ENCODE results near the gene HSD17B12.

HSD17B12 gene

DNA sequence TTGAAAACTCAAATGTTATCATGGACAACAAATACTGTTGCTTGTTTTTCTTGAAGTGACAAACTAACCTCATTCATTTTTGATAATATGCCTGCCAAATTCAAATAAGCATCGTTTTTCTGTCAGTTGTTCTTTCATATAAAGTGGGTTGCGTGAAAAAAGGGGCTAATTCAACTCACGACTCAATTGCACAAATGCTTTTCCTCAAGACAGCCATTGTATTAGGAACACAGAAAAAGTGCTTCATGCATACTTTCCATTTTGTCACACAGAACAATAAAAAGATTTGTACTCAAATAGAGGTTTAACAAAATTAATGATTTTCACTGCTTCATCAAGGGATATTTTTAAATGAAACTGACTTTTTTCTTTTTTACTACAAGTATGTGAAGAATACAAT, 105.5 kb downstream of the HSD17B12 start:
- H3K27me3 ChIP-seq (ENCODE audit: insufficient read depth, low read length): no peaks in the 10 kb centered on the region
- H3K27ac ChIP-seq (ENCODE audit: low read depth, low read length): no peak overlapping the region
- H2BK5ac ChIP-seq (ENCODE audit: low read depth, low read length, poor library complexity): no peak overlapping the region
- H2AK5ac ChIP-seq (ENCODE audit: low read length): no peak overlapping the region
- no peak overlapping the region for H2AFZ ChIP-seq (ENCODE audit: insufficient read depth, low read length, poor library complexity)
- H4K8ac ChIP-seq (ENCODE audit: low read depth, low read length): no peak overlapping the region
- H3K4me1 ChIP-seq (ENCODE audit: control insufficient read depth in 1 of 2, insufficient read depth in 2 of 2, low read length in 2 of 2): no peaks in the 10 kb centered on the region
- H3K9me3 ChIP-seq (ENCODE audit: insufficient read depth, low read depth, low read length): no peaks in the 10 kb centered on the region
- DNase-seq: no peak
- no peak overlapping the region for H2BK12ac ChIP-seq (ENCODE audit: low read length)
- H3K14ac ChIP-seq (ENCODE audit: low read length): no peak overlapping the region
- no peak overlapping the region for H3K18ac ChIP-seq (ENCODE audit: low read length)
- no peak overlapping the region for H3K4ac ChIP-seq (ENCODE audit: low read depth, low read length)
- peaks cover 0 to 1% of the 10 kb centered on the region in 2 experiments for H3K36me3 ChIP-seq (ENCODE audit: control insufficient read depth in 1 of 2, insufficient read depth in 2 of 2, low read length in 2 of 2)
- no peaks in the 10 kb centered on the region for H3K79me1 ChIP-seq (ENCODE audit: low read length)
- H2BK120ac ChIP-seq (ENCODE audit: insufficient read depth, low read length, poor library complexity): no peak overlapping the region
- no peak overlapping the region for H4K91ac ChIP-seq (ENCODE audit: low read depth, low read length)
- H4K12ac ChIP-seq (ENCODE audit: low read depth, low read length): no peak overlapping the region
- H3K79me2 ChIP-seq (ENCODE audit: control insufficient read depth, insufficient read depth, low read length, poor library complexity): no peaks in the 10 kb centered on the region
- H3K4me2 ChIP-seq (ENCODE audit: low read length): no peak overlapping the region
- no peak overlapping the region for H3K9ac ChIP-seq (ENCODE audit: low read length)
- H3K23ac ChIP-seq (ENCODE audit: low read length): no peak overlapping the region
- WGBS (ENCODE audit: extremely low coverage, insufficient coverage, insufficient read length): no CpG with 5 or more reads among the region's 3 CpGs
- H3K4me3 ChIP-seq (ENCODE audit: low read depth, low read length): no peak overlapping the region

DNA sequence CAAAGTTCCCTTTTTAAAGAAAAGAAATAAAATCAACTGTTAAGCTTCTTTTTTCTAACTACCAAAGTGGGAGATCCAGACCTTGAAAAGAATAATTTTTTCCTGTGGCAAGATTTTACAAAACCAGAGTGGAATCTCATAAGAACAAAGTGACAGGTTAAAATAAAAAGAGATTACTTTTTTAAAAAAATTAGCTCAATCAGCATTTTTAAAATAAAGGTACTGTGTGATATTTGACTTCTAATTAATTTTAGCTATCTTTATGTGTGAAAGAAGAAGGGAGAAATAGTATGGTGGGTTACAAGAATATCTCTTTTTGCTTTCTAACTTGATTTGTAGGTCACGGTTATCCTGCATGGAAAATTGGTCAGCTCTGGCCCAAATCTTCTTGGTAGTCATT, 107.3 kb downstream of the HSD17B12 start:
- H3K36me3 ChIP-seq (ENCODE audit: control insufficient read depth in 1 of 2, insufficient read depth in 2 of 2, low read length in 2 of 2): peaks cover 0 to 1% of the 10 kb centered on the region in 2 experiments

DNA sequence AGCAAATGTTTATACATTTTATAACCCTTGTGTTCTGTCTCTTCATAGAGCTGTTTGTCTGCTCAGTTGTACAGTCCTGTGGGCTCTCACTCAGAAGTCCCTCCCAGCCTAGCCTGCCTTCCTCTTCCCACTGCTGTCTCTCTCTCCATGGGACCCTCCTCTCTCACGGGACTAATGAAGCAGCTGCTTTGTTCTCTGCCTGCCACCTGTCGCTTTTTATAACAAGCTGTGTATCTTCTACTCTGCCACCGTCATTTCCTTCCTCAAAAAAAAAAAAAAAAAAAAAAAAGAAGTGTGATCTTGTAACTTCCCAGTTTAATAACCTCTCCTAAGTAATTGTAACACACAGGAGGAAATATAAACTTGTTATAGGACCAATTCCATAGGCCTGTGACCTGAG, 107.9 kb downstream of the HSD17B12 start:
- no peaks in the 10 kb centered on the region for H3K9me3 ChIP-seq (ENCODE audit: insufficient read depth, low read depth, low read length)
- no peak overlapping the region for H3K27ac ChIP-seq (ENCODE audit: low read depth, low read length)
- no peaks in the 10 kb centered on the region for H3K79me1 ChIP-seq (ENCODE audit: low read length)
- no peak overlapping the region for H3K23ac ChIP-seq (ENCODE audit: low read length)
- no peaks in the 10 kb centered on the region for H3K79me2 ChIP-seq (ENCODE audit: control insufficient read depth, insufficient read depth, low read length, poor library complexity)
- H4K12ac ChIP-seq (ENCODE audit: low read depth, low read length): no peak overlapping the region
- H3K14ac ChIP-seq (ENCODE audit: low read length): no peak overlapping the region
- no peak overlapping the region for H3K9ac ChIP-seq (ENCODE audit: low read length)
- no peak overlapping the region for H2BK12ac ChIP-seq (ENCODE audit: low read length)
- H4K91ac ChIP-seq (ENCODE audit: low read depth, low read length): no peak overlapping the region
- H3K27me3 ChIP-seq (ENCODE audit: insufficient read depth, low read length): no peaks in the 10 kb centered on the region
- no peak overlapping the region for H4K8ac ChIP-seq (ENCODE audit: low read depth, low read length)
- H2BK120ac ChIP-seq (ENCODE audit: insufficient read depth, low read length, poor library complexity): no peak overlapping the region
- no peak overlapping the region for H3K4ac ChIP-seq (ENCODE audit: low read depth, low read length)
- H2AFZ ChIP-seq (ENCODE audit: insufficient read depth, low read length, poor library complexity): no peak overlapping the region
- no peak overlapping the region for H3K4me3 ChIP-seq (ENCODE audit: low read depth, low read length)
- WGBS (ENCODE audit: extremely low coverage, insufficient coverage, insufficient read length): no CpG with 5 or more reads among the region's 3 CpGs
- H3K18ac ChIP-seq (ENCODE audit: low read length): no peak overlapping the region
- H2BK5ac ChIP-seq (ENCODE audit: low read depth, low read length, poor library complexity): no peak overlapping the region
- no peak overlapping the region for H3K4me2 ChIP-seq (ENCODE audit: low read length)
- peaks cover 0 to 1% of the 10 kb centered on the region in 2 experiments for H3K36me3 ChIP-seq (ENCODE audit: control insufficient read depth in 1 of 2, insufficient read depth in 2 of 2, low read length in 2 of 2)
- no peaks in the 10 kb centered on the region for H3K4me1 ChIP-seq (ENCODE audit: control insufficient read depth in 1 of 2, insufficient read depth in 2 of 2, low read length in 2 of 2)
- DNase-seq: no peak
- no peak overlapping the region for H2AK5ac ChIP-seq (ENCODE audit: low read length)

More for the DNA sequence above, 107.3 kb downstream of the HSD17B12 start:
- no peak overlapping the region for H2BK120ac ChIP-seq (ENCODE audit: insufficient read depth, low read length, poor library complexity)
- no peak overlapping the region for H3K23ac ChIP-seq (ENCODE audit: low read length)
- H2AFZ ChIP-seq (ENCODE audit: insufficient read depth, low read length, poor library complexity): no peak overlapping the region
- H3K27me3 ChIP-seq (ENCODE audit: insufficient read depth, low read length): no peaks in the 10 kb centered on the region
- WGBS (ENCODE audit: extremely low coverage, insufficient coverage, insufficient read length): no CpG with 5 or more reads among the region's 1 CpG
- H3K9ac ChIP-seq (ENCODE audit: low read length): no peak overlapping the region
- H3K4me3 ChIP-seq (ENCODE audit: low read depth, low read length): no peak overlapping the region
- H4K91ac ChIP-seq (ENCODE audit: low read depth, low read length): no peak overlapping the region
- no peak overlapping the region for H2BK5ac ChIP-seq (ENCODE audit: low read depth, low read length, poor library complexity)
- no peak overlapping the region for H3K18ac ChIP-seq (ENCODE audit: low read length)
- no peak overlapping the region for H2AK5ac ChIP-seq (ENCODE audit: low read length)
- no peak overlapping the region for H3K14ac ChIP-seq (ENCODE audit: low read length)
- no peak overlapping the region for H4K12ac ChIP-seq (ENCODE audit: low read depth, low read length)
- H4K8ac ChIP-seq (ENCODE audit: low read depth, low read length): no peak overlapping the region
- H3K27ac ChIP-seq (ENCODE audit: low read depth, low read length): no peak overlapping the region
- H3K4me2 ChIP-seq (ENCODE audit: low read length): no peak overlapping the region
- H2BK12ac ChIP-seq (ENCODE audit: low read length): no peak overlapping the region
- H3K4ac ChIP-seq (ENCODE audit: low read depth, low read length): no peak overlapping the region
- no peak for DNase-seq
- no peaks in the 10 kb centered on the region for H3K9me3 ChIP-seq (ENCODE audit: insufficient read depth, low read depth, low read length)
- H3K79me2 ChIP-seq (ENCODE audit: control insufficient read depth, insufficient read depth, low read length, poor library complexity): no peaks in the 10 kb centered on the region
- H3K4me1 ChIP-seq (ENCODE audit: control insufficient read depth in 1 of 2, insufficient read depth in 2 of 2, low read length in 2 of 2): no peaks in the 10 kb centered on the region
- no peaks in the 10 kb centered on the region for H3K79me1 ChIP-seq (ENCODE audit: low read length)

DNA sequence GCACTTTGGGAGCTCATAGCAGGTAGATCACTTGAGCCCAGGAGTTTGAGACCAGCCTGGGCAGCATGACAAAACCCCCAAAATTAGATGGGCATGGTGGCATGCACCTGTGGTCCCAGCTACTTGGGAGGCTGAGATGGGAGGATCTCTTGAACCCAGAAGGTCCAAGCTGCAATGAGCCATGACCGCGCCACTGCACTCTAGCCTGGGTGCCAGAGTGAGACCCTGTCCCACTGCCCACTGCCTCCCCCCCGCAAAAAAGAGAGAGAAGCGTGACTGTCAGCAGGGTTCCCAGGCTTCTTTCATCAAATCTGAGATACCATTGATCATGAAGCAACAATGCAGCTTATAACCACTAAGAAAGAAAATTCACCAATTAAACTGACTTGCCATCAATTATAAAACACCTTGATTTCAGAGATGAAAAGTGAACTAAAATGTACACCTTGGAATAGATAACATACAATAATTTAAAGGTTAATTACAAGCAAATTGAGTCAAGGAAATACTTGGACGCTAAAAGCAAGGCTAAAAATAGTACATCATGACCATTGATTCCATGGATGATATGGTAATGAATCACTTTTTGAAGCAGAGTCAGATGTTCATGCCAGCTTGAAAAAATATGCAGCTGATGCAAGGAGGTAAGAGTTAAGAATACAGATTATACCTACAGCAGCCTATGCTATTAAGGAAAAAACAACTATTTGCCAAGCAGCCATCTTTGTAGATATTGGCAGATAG, 109.3 kb downstream of the HSD17B12 start:
- no peak overlapping the region for H3K18ac ChIP-seq (ENCODE audit: low read length)
- H4K91ac ChIP-seq (ENCODE audit: low read depth, low read length): no peak overlapping the region
- DNase-seq: peak in 1 of 2 donors; percentile 21
- H3K27me3 ChIP-seq (ENCODE audit: insufficient read depth, low read length): no peaks in the 10 kb centered on the region
- no peak overlapping the region for H2BK120ac ChIP-seq (ENCODE audit: insufficient read depth, low read length, poor library complexity)
- no peak overlapping the region for H4K8ac ChIP-seq (ENCODE audit: low read depth, low read length)
- H2AFZ ChIP-seq (ENCODE audit: insufficient read depth, low read length, poor library complexity): no peak overlapping the region
- H3K36me3 ChIP-seq (ENCODE audit: control insufficient read depth in 1 of 2, insufficient read depth in 2 of 2, low read length in 2 of 2): peaks cover 1 to 2% of the 10 kb centered on the region in 2 experiments
- no peak overlapping the region for H3K4ac ChIP-seq (ENCODE audit: low read depth, low read length)
- no peak overlapping the region for H2BK5ac ChIP-seq (ENCODE audit: low read depth, low read length, poor library complexity)
- H3K14ac ChIP-seq (ENCODE audit: low read length): no peak overlapping the region
- no peak overlapping the region for H2BK12ac ChIP-seq (ENCODE audit: low read length)
- no peaks in the 10 kb centered on the region for H3K79me2 ChIP-seq (ENCODE audit: control insufficient read depth, insufficient read depth, low read length, poor library complexity)
- H3K79me1 ChIP-seq (ENCODE audit: low read length): no peaks in the 10 kb centered on the region
- no peak overlapping the region for H3K9ac ChIP-seq (ENCODE audit: low read length)
- no peak overlapping the region for H3K4me3 ChIP-seq (ENCODE audit: low read depth, low read length)
- no peak overlapping the region for H3K4me2 ChIP-seq (ENCODE audit: low read length)
- no peaks in the 10 kb centered on the region for H3K9me3 ChIP-seq (ENCODE audit: insufficient read depth, low read depth, low read length)
- H3K27ac ChIP-seq (ENCODE audit: low read depth, low read length): no peak overlapping the region
- H3K4me1 ChIP-seq (ENCODE audit: control insufficient read depth in 1 of 2, insufficient read depth in 2 of 2, low read length in 2 of 2): no peaks in the 10 kb centered on the region
- WGBS (ENCODE audit: extremely low coverage, insufficient coverage, insufficient read length): no CpG with 5 or more reads among the region's 5 CpGs
- H2AK5ac ChIP-seq (ENCODE audit: low read length): no peak overlapping the region
- no peak overlapping the region for H4K12ac ChIP-seq (ENCODE audit: low read depth, low read length)
- H3K23ac ChIP-seq (ENCODE audit: low read length): no peak overlapping the region

Measured in trophoblast cell (in vitro differentiated cells and primary cell).